ENCODE data around the gene CRY2.
"Not testable (repeated sequence)": the region's sequence is repeated elsewhere in the genome, so short reads cannot be mapped to it uniquely, and the experiment has no call there.

The CRY2 gene

DNA sequence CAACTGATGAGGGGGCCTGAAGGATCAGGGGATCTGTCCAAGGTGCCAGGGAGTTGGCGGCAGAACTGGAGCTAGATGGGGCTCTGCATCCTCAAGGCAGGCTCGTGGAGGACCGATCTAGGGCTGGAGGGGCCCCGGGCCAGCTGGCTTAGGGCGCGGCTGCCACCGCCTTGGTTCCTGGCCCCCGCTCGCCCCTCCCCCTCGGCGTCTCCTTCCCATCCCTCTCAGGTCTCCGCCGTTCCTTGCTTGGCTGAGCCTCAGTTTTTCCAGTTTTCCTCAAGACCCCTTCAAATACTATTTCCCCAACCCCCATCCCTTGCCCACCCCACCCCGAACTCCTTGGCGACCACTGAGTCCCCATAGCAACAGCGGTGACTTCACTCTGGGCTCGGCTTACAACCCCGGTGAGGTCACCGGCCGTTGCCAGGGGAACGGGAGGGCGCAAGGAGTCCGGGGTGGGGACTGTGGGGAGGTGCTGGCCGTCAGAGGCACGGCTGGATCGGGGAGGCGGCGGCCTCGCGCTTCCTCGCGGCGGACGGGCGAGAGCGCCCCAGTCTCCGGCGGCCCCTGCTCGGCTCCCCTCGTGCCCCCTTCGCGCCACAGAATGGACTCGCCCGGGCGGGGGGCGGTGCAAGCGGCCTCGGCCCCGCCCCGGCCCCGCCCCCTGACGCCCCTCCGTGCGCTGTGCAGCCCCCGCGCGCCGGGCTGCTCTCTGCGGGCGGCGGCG lies 52.3 kb downstream of the CRY2 start:
- no peak for DNase-seq (ENCODE audit: low spot score)

DNA sequence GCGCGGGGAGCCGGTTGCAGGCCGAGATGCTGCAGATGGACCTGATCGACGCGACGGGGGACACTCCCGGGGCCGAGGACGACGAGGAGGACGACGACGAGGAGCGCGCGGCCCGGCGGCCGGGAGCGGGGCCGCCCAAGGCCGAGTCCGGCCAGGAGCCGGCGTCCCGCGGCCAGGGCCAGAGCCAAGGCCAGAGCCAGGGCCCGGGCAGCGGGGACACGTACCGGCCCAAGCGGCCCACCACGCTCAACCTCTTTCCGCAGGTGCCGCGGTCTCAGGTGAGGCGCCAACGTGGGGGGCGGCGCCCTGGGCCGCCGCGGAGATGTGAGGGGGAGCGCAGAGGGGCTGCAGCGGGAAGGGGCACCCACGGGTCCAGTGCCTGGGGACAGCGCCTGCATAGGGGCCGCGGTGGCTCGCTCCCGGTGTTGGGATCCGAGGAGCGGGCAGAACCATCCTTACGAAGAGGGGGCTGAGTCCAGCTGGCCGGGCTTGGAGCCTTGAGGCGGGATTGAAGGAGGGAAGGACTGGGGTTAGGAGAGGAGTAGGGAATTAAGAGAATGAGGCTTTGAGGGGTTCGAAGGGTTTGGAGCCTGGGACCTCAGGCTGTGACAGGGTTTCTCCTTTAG lies 53.0 kb downstream of the CRY2 start:
- DNase-seq (ENCODE audit: low spot score) = not testable (repeated sequence)

DNA sequence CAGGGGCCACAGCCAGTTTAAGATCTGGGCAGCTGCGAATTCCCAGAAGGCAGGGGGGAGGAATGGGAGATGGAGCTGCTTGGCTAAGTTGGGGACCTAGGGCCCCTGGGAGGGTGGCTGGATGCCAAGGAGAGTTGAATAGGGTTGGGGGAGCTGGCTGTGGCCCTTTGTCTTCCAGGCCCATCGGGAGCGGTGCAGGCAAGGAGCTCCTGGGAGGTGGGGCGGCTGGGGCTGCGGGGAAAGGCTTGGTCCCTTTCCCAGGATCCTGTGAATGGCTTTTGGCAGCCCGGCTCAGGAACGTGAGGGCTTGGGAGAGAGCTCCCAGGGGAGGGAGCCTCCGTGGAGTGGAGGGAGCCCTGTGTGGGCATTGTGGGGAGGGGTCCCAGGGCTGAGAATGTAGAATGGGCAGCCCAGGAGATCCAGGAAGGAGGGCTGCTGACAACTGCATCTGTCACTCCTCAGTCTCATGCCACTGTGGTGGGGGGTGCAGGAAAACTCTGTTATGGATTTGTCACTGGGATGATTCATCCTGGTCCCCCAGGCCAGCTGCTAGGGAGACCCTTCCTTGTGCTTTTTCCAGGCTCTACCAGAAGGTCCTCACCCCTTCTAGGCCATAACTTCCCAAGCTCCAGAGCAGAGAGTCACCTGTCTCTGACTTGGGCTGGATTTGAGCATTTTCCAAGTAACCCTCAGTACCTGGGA lies 53.8 kb downstream of the CRY2 start:
- DNase-seq (ENCODE audit: low spot score) = no peak

DNA sequence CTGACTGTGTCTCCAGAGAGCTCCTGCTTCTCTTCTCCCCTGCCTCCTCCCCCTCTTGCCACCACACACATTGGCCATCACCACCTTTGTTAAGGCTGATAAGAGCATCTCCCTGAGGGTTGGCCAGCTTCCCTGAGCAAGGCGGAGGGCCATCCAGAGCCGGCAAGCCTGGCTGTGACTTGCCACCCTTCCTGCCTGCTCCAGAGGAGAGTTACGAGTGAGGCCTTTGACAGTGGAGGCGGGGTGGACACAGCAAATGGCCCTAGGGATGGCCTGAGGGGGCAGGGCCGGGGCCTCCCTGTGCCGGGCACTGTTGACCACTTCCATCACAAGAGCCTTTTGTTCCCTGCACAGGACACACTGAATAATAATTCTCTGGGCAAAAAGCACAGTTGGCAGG lies 54.4 kb downstream of the CRY2 start:
- no peak for DNase-seq (ENCODE audit: low spot score)

DNA sequence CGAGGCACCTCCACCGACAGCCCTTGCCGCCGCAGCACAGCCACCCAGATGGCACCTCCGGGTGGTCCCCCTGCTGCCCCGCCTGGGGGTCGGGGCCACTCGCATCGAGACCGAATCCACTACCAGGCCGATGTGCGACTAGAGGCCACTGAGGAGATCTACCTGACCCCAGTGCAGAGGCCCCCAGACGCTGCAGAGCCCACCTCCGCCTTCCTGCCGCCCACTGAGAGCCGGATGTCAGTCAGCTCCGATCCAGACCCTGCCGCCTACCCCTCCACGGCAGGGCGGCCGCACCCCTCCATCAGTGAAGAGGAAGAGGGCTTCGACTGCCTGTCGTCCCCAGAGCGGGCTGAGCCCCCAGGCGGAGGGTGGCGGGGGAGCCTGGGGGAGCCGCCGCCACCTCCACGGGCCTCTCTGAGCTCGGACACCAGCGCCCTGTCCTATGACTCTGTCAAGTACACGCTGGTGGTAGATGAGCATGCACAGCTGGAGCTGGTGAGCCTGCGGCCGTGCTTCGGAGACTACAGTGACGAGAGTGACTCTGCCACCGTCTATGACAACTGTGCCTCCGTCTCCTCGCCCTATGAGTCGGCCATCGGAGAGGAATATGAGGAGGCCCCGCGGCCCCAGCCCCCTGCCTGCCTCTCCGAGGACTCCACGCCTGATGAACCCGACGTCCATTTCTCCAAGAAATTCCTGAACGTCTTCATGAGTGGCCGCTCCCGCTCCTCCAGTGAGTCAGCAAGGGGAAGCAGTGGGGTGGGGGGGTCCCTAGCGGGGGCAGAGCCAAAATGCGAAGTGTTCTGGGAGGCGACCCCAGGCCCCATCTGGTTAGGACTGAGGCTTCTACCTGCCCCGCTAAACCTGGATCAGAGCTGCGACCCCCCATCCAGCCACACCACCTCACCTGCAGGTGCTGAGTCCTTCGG lies 55.4 kb downstream of the CRY2 start:
- DNase-seq (ENCODE audit: low spot score) = no peak

DNA sequence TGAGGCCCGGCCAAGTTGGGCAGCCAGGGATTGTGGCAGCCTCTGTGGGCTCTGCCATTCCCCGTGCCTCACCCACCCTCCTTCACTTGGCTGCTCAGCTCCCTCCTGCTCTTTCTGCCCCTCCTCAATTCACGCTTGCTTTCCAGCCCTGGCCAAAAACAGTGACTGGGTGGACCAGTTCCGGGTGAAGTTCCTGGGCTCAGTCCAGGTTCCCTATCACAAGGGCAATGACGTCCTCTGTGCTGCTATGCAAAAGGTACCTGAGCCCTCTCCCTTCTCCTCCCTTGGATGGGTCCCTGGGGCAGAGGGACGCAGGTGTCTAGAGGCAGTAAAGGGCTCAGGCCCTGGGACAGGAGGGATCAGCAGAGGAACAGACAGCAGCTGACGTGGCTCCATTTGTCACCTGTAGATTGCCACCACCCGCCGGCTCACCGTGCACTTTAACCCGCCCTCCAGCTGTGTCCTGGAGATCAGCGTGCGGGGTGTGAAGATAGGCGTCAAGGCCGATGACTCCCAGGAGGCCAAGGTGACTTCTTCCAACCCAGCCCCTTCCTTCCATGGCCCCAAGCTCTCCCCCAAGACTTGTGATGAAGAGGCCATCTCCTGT lies 57.1 kb downstream of the CRY2 start:
- DNase-seq (ENCODE audit: low spot score) = no peak

DNA sequence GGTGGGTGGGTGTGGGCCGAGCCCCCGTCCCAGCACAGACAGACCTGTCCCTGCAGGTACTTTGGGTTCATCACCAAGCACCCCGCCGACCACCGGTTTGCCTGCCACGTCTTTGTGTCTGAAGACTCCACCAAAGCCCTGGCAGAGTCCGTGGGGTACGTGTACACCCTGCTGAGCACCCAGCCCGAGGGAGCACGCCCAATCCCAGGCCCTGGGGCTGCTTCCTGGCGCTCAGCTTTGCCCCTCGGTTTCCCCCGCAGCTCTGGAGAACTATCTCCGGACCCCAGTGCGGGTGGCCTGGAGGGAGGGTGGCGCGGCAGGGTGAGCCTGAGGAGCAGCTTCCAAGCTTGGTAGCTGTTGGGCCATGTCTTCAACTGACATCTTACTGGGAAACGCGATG lies 57.8 kb downstream of the CRY2 start:
- no peak for DNase-seq (ENCODE audit: low spot score)

DNA sequence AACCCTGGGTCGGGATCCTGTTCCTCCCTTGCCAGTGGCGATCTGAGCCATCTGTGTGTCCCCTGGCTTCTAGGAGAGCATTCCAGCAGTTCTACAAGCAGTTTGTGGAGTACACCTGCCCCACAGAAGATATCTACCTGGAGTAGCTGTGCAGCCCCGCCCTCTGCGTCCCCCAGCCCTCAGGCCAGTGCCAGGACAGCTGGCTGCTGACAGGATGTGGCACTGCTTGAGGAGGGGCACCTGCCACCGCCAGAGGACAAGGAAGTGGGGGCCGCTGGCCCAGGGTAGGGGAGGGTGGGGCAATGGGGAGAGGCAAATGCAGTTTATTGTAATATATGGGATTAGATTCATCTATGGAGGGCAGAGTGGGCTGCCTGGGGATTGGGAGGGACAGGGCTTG lies 58.3 kb downstream of the CRY2 start:
- DNase-seq (ENCODE audit: low spot score) = not testable (repeated sequence)

DNA sequence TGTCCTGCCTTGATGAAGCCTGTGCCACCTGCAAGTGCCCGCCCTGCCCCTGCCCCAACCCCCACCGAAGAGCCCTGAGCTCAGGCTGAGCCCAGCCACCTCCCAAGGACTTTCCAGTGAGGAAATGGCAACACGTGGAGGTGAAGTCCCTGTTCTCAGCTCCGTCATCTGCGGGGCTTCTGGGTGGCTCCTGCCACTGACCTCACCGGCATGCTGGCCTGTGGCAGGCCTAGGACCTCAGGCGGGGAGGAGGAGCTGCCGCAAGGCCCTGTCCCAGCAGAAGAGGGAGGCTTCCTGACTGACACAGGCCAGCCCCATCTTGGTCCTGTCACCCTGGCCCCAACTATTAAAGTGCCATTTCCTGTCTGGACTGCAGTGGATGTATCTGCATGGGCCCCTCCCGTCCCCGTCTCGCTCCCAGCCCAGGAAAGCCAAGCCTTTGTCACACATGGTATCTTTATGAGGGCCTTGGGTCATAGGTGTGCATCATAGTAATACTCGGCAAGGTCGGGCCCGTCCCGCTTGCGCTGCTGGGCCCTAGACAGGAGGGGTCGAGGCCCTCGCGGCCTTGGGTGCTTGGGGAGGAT lies 58.9 kb downstream of the CRY2 start:
- no peak for DNase-seq (ENCODE audit: low spot score)

DNA sequence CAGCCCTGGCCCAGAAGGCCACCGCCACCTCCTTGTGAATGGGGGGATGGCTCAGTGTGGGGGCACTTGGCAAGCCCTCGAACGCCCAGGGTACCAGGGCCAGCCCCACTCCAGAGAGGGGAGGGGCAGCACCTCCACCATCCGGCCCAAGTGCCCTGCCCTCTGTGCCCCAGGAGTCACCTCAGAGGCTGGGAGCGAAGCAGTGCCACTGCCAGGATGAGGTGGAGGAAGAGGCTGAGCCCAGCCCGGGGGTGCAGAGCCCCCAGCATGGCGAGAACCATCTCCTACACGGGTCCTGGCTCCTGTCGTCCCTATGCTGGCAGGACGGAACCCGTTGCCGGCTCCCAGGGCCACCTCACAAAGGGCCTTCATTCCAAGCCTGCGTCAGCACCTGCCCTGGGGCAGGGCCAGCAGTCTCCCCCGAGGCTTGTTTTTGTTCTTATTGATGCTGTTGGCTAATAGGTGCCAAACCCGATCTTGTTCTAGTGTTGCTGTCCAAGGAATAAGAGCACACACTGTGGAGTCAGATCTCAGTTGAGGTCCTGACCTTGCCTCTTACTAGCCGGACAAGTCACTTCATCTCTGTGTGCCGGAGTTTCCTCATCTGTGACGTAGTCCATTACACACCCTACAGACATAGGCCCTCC lies 59.8 kb downstream of the CRY2 start, which contains the start of gene FREY1:
TSS of gene FREY1 (minus strand) at position 307 of the 647 bp plus-strand sequence. CDS start at position 281, 26 bp downstream.
- DNase-seq (ENCODE audit: low spot score) = no peak

DNA sequence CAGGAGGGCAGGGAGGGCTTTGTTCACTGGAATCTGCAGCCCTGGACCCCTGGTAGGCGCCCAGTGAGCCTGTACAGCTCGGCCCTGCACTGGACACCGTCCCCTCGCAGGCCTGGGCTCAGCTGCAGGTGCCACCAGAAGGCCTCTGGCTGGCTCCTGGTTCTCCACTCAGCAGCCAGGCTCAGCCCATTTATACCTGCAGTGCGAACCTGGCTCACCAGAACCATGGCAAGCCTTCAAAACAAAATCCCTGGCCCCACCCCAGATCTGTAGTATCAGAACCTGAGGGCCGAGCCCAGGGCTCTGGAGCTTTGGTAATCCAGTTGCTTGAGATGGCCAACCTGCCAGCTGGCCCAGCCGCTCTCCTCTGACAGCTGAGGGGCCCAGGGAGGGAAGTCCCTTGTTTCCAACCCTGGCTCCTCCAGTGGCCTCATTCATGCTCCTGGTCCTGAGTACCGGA lies 60.7 kb downstream of the CRY2 start:
- no peak for DNase-seq (ENCODE audit: low spot score)

DNA sequence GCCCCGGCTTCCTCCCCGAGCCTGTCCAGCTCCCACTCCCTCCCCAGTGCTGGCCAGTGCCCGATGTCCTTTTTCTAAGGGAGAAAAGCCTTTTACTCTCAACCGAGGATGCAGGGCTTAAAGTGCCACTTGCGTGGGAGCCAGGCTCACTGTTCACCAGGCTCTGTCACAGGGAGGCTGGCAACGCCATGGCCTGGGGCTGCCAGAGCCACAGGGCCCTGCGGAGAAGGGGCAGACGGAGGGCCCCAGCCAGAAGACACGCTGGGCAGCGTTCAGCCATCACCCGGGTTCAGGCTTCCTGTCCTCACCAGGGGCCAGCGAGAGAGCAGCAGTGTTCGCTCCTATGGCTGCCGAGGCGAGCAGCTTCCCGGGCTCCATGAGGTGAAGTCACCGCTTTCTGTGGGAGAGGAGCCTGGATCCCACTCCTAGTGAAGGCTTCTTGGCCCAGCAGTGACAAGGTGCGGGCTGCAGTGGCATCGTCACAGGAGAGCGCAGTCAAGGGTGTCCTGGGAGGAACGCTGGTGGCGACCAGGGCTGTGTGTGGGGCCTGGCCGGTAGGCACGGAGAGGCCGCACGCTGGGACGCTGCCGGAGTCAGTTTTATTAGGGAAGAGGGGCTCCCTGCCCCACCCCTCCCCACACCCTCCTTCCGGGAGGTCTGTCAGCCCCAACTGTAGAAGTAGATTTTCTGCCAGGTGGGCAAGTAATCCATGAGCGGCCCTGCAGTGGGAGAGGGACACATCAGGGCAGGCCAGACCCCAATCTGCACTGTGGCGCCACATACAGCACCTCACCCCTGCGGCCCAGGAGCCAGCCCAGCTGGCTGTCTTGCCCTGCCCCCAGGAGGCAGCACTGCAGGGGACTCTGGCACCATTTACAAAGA lies 62.6 kb downstream of the CRY2 start:
- DNase-seq (ENCODE audit: low spot score) = no peak

DNA sequence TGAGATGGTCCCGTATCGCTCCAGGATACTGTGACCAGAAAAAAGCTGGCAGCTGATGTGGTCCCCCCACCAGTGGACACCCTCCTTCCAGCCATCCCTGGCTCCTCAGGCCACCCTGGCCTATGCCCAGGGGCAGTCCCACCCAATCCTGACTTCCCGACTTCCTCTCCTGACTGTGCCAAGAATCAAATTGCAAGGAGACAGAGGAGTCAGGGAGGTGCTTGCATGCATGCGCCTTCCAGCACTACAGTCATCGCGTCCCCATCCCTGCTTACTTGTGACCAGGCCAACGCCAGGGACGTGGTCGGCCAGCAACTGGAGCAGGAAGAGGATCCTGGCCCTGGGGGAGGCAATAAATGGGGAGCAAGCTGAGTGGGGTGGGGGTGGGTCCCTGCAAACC lies 63.3 kb downstream of the CRY2 start:
- no peak for DNase-seq (ENCODE audit: low spot score)

DNA sequence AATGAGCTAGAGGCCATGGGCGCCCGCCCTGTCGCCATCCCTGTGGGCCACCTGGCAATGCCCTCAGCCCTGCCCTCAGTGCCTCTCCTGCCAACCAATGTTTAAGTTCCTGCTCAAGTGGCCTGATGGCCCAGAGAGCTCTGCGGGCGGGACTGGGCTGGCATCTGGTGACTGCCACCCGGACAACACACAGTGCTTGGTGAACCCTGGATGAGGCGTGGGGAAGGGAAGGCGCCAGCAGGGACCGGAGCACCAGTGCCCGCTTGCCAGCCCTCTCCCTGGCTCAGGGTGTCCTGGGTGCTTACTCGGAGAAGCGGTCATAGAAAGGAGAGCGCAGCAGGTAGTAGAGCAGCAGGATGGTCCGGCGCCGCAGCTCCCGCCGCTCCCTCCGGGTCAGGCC lies 66.2 kb downstream of the CRY2 start:
- DNase-seq (ENCODE audit: low spot score) = no peak

DNA sequence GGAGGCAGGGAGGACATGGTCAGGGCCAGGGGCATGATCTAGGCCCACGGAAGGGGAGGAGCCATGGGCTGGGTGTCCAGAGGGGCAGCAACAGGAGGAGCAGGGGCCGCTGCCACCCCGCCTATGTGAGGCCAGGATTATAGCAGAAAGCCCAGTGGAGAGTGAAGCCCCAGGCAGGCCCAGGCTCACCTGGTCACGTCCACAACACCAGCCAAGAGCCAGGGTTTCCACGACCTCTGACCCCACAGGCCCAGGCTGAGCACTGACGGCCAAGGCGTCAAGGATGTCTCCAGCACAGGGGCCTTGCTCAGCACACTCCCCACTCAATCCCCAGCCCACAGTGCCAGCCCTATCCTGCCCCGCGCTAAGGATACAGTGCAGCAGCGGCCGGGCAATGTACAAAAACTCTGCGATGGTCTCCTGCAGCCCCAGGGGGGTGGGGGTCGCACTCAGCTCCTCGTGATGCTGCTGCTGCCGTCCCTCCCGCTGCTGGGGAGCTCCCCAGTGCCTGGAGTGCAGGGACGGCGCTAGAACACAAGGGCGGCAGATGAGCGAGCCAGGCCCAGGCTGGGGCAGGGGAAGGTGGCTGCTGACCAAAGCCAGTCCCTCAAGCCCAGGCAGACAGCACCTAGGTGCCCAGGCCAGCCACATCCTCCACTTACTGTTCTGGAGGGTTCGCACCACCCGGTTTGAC lies 66.8 kb downstream of the CRY2 start:
- no peak for DNase-seq (ENCODE audit: low spot score)

DNA sequence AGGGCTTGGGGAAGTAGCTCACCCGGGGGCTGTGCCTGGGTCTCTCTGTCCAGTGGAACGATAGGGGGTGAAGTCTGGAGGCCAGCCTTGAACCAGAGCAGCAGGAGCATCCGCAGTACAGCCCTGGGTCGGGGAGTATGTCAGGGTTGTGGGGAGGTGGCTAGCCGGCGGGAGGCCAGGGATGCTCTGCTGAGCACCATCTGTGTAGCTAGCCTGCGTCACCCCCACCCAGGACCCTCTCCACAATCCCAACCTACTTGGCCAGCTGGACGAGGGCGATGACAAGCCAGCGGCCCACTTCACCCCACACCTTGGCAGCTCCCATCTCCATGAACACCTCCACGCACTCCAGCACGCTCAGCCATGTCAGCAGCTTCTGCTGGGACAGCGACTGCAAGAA lies 68.2 kb downstream of the CRY2 start:
- no peak for DNase-seq (ENCODE audit: low spot score)

DNA sequence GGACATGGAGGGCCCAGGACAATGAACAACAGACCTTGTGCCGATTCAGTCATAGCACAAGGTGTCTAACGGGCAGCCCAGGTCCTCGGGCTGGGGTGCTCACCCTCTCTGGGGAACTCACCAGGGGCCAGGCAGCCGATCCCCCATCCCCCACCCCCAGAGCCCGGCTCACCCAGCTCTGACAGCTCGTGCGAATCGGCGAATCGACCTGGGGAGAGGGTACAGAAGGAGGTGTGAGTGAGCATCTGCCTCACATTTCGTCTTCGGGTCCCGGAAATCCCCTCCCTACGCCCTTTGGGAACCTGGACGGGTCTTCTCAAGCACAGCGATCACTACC lies 70.0 kb downstream of the CRY2 start:
- no peak for DNase-seq (ENCODE audit: low spot score)

DNA sequence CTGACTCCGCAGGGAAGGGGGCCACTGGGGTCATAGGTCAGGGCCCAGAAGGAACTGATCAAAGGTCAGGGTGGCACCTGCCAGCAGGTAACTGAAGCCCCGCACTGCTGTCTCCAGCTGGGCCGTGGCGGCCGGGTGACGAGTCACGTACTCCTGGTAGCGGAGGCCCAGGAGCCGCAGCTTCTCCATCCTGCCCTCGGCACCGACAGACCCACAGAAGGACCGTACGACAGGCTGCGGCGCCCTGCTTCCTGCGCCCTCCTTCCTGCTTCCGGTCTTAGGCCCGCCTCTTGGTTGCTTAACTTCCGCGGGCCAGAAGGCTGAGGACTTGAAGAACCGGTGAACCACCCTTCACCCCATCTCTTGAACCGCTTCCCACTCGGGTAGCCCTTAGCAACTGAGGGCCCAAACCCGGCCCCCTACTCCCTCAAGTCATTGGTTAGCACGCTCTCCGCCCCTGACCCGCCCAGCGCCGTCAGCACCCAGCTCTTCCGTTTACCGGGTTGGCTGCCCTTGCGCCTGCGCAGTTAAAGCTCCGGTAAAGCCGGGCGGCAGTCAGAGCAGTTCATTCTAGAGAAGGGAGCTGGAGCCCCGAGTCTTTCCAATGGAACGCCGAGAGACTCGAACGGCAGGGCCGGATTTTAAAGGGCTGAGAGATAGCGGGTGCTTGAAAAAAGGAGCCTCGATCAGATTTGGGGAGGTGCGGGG lies 70.5 kb downstream of the CRY2 start, which contains the start of gene PEX16:
TSS of gene PEX16 (minus strand) at position 255 of the 708 bp plus-strand sequence. CDS start at position 189, 66 bp downstream.
- DNase-seq (ENCODE audit: low spot score) = peak; percentile 98

All from CD4-positive, alpha-beta T cell treated with Interleukin-6 at 100 ng/mL for 8 hours (primary cell).